Psoas muscle (tissue), 8 donors: ENCODE data around the gene ZNF264. TPM values are rescaled to one million over a fixed set of nuclear protein-coding genes. Genes with fewer than 3 reads are reported as not detected.

Experiments
- ATAC-seq, 4 donors: fragments of 200-7000 bp; cut with Tn5 transposase; one replicate each; pipeline ENCODE4 v1.9.1; 2020; ENCODE audit warnings: moderate library complexity in 3 of 4, mild to moderate bottlenecking in 2 of 4
- DNase-seq, 2 donors: peaks; one replicate each; pipeline ENCODE4 v3.0.0-alpha.2; 2020
- H3K27ac ChIP-seq: fragments of 200-600 bp; one replicate; pipeline ENCODE4 v1.8.0; 2022
- H3K27me3 ChIP-seq, 3 donors: fragments of 200-600 bp in 1 of 3; one replicate each; pipeline versions ENCODE4 v1.6.1 to v1.8.0; 2013 to 2022; ENCODE audit warnings: low read length in 2 of 3, mild to moderate bottlenecking in 2 of 3, moderate library complexity in 1 of 3; ENCODE audit not compliant: insufficient read depth in 3 of 3
- H3K36me3 ChIP-seq, 2 donors: fragments of 200-600 bp in 1 of 2; one replicate each; pipeline versions ENCODE4 v1.6.1 to v1.8.0; 2013 to 2022; ENCODE audit warnings: low read depth in 1 of 2, mild to moderate bottlenecking in 1 of 2, moderate library complexity in 1 of 2; ENCODE audit not compliant: insufficient read depth in 1 of 2
- H3K4me1 ChIP-seq: fragments of 200-600 bp; one replicate; pipeline ENCODE4 v1.8.0; 2022
- H3K4me3 ChIP-seq: fragments of 200-600 bp; one replicate; pipeline ENCODE4 v1.8.0; 2022; ENCODE audit warnings: mild to moderate bottlenecking
- H3K9me3 ChIP-seq: fragments of 200-600 bp; one replicate; pipeline ENCODE4 v1.8.0; 2022
- WGBS, 3 donors: extraction: QIAGEN DNeasy Blood & Tissue Kit; methylation state at CpG; one replicate each; pipeline versions ENCODE4 v1.1.6 to v1.1.7; 2013; 5-methylcytosine and 5-hydroxymethylcytosine counted together
- intact Hi-C, 2 donors: fragments of 100-400 bp; cut with DNase I; formaldehyde crosslinking; loops; one replicate each; pipeline versions ENCODE4 v1.11.0 to v1.14.2; 2022
- polyA plus RNA-seq, 3 donors: library from polyadenylated mRNA; stranded (reverse); fragments of 200-250 nt; gene quantifications; one replicate each; pipeline ENCODE4 v1.2.3, GENCODE V29; 2013
- total RNA-seq, 4 donors: library from RNA; stranded (reverse); fragmentation: NEBNext Ultra II Directional in 2 of 4; extraction: Animal tissue kit (Norgen Biotek cat#: 25700) in 2 of 4; gene quantifications; one replicate each; pipeline versions ENCODE4 v1.2.1 to v1.2.4, GENCODE V29; 2021 to 2023
- TF ChIP-seq, protein P1 (sequence below): fragments of 200-600 bp; IDR thresholded peaks from one replicate; pipeline ENCODE4 v1.8.0; 2022; ENCODE audit warnings: antibody characterized with exemption
- donor health status: healthy with polysubstance abuse.
- donor health status: DM: no; HTN: no; CAD: no; lungs with moderate emphysema.
- donor health status: Bipolar disorder and iron deficiency.
- donor health status: healthy.
- donor health status: DM: yes; HTN: yes; CAD: no.
- donor health status: DM: no; HTN: no; CAD: no.
- donor health status: DM: no; HTN: no; CAD: no.
- donor health status: DM: yes; HTN: yes; CAD: no.

Gene ZNF264
- total and polyA plus RNA-seq, 7 donors = 2.3 to 20.3 (median 14.6) TPM

DNA sequence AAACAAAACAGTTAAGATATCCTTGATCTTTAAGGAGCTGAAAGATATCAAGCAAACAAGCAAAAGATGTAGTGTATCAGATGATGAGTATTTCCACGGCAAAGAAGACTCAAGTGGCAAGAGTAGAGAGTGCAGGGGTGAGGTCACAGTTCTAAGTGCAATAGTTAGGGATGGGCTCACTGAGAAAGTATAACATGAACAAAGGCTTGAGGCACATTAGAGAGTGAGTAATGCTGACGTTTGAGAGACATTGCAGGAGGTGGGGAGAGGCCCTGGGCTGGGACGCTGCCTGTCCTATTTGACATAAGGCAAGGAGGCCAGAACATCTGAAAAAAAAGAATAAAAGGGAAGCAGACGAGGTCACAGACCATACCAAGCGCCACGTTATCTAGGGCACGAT lies 25.5 kb upstream of the ZNF264 start:
- no peaks in the 10 kb centered on the region for H3K4me1 ChIP-seq
- TF ChIP-seq, protein P1, sequence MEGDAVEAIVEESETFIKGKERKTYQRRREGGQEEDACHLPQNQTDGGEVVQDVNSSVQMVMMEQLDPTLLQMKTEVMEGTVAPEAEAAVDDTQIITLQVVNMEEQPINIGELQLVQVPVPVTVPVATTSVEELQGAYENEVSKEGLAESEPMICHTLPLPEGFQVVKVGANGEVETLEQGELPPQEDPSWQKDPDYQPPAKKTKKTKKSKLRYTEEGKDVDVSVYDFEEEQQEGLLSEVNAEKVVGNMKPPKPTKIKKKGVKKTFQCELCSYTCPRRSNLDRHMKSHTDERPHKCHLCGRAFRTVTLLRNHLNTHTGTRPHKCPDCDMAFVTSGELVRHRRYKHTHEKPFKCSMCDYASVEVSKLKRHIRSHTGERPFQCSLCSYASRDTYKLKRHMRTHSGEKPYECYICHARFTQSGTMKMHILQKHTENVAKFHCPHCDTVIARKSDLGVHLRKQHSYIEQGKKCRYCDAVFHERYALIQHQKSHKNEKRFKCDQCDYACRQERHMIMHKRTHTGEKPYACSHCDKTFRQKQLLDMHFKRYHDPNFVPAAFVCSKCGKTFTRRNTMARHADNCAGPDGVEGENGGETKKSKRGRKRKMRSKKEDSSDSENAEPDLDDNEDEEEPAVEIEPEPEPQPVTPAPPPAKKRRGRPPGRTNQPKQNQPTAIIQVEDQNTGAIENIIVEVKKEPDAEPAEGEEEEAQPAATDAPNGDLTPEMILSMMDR = no peak
- no peak for DNase-seq
- 67 to 74% (median 73%) methylated on average over 7 of the region's 7 CpGs for whole genome bisulfite sequencing, 3 donors
- peaks cover 7% of the 10 kb centered on the region for H3K9me3 ChIP-seq
- no peak overlapping the region for H3K4me3 ChIP-seq
- no peak overlapping the region for H3K27ac ChIP-seq
- no peaks in the 10 kb centered on the region for H3K36me3 ChIP-seq
- no peak for ATAC-seq
- intact Hi-C loops = no loop called here
- H3K27me3 ChIP-seq = no peaks in the 10 kb centered on the region

DNA sequence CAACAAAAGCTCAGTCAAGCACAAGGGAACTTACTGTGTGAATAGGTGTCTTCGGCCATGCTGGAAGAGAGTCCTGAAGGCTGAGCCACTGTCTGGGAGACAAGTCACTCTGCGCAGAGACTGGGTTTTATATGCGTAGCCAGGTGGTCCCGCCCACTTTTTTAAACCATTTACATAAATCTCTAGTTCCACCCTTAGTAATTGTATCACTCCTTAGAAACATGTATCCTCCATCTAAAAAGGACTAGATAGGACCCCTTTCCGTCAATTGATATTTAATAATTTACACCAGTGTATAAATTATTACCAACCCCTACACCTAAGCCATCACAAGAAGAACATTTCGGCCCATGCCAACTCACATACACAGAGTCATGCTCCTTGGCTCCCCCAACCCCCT lies 23.9 kb upstream of the ZNF264 start, which contains the start of gene DUXA:
TSS of gene DUXA (minus strand) at position 101 of the 400 bp plus-strand sequence. CDS start at position 59, 42 bp downstream.
- intact Hi-C loops = no loop called here
- Histone ChIP-seq H3K27ac (no peak within 1 kb of the TSS), H3K4me1 (no peaks in the 10 kb centered on the region), H3K27me3 (no peaks in the 10 kb centered on the region), H3K4me3 (no peak within 1 kb of the TSS), H3K36me3 (no peaks in the 10 kb centered on the region), H3K9me3 (peaks cover 7% of the 10 kb centered on the region)
- WGBS, 3 donors = 77 to 92% (median 83%) methylated on average over 6 of the region's 6 CpGs
- DNase-seq = no peak
- ATAC-seq = no peak
- TF ChIP-seq, protein P1 = no peak

DNA sequence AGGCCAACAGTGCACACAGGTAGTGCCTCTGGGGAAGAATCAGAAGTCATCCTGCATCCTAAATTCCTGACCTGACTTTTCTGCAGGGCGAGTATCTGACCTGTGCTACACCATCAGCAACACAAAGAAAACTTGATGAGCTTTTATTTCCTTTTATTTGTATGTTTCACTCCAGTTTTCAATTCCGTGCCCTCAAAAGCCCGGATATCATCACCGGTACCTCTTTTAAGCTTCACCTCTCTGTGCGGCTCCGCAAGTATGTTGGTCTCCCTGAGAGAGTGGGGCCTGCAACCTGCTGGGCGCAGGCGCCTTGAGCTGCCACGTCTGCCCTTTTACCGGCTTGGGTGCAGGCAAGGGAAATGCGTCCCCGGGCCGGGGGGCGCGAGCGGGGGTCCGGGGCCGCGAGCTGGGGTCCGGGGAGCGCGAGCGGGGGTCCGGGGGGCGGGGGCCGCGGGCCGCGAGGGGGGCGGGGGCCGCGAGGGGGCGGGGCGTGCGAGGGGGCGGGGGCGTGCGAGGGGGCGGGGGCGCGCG lies 19.7 kb upstream of the ZNF264 start:
- DNase-seq (peak in 1 of 2 donors; percentile 39), ATAC-seq (peak in 1 of 4 donors; percentile 62)
- H3K9me3 ChIP-seq = peaks cover 20% of the 10 kb centered on the region
- no peak overlapping the region for H3K27ac ChIP-seq
- intact Hi-C loops = no loop called here
- WGBS, 3 donors = 4 to 6% (median 5%) methylated on average over 16 to 24 of the region's 42 CpGs
- TF ChIP-seq, protein P1 = no peak
- H3K36me3 ChIP-seq = no peaks in the 10 kb centered on the region
- H3K4me1 ChIP-seq = no peaks in the 10 kb centered on the region
- H3K27me3 ChIP-seq = peaks cover 0 to 11% (median 2%) of the 10 kb centered on the region in 3 donors
- peak overlapping the region; percentile 46 for H3K4me3 ChIP-seq

DNA sequence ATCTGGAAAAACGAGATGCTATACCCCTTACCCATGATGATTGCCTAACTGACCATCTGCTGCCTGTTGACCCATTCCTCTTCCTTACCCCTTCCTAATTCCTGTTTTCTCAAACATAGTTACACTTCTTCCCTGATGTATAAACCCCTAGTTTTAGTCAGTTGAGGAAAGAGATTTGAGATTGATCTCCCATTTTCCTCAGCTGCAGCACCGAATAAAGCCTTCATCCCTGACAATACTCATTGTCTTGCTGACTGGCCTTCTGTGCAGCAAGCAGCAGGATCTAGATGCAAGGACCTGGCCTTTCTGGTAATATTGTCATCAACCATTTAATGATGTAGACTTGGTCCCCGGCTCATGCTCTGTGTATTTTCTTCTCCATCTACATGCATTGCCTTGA lies 999 bp upstream of the ZNF264 start:
- DNase-seq (no peak), ATAC-seq (no peak)
- Histone ChIP-seq H3K4me1 (peaks cover 10% of the 10 kb centered on the region), H3K9me3 (no peaks in the 10 kb centered on the region), H3K27me3 (no peaks in the 10 kb centered on the region), H3K27ac (no peak overlapping the region), H3K36me3 (peaks cover 13 to 21% of the 10 kb centered on the region in 2 donors), H3K4me3 (no peak overlapping the region)
- intact Hi-C loops = no loop called here
- TF ChIP-seq, protein P1 = no peak
- 86 to 89% (median 88%) methylated on average over 3 of the region's 3 CpGs for WGBS, 3 donors

DNA sequence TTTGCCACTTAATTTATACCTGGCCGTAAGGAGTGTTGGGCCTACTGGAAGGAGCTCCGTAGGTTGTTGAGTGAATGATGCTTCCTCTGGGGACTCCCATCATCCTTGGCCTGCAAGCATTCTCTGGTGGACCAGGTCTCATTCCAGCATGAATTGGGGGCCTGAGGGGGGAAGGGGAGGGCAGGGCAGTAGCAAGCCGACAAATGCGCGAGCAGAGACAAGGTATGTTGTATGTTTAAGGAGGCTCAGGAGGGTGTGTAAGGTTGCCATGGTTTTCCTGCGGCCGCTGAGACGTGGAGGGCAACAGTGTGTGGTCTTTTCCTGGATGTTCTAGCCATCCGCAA lies 749 bp downstream of the ZNF264 start:
- TF ChIP-seq, protein P1 = no peak
- no peak for DNase-seq
- Histone ChIP-seq H3K27me3 (no peaks in the 10 kb centered on the region), H3K4me3 (peak overlapping the region; percentile 91), H3K9me3 (no peaks in the 10 kb centered on the region), H3K27ac (peak overlapping the region; percentile 86), H3K36me3 (peaks cover 15 to 39% of the 10 kb centered on the region in 2 donors), H3K4me1 (peaks cover 10% of the 10 kb centered on the region)
- ATAC-seq = peak in 2 of 4 donors; percentile 3 to 13
- WGBS, 3 donors = 6 to 7% (median 6%) methylated on average over 9 of the region's 9 CpGs
- intact Hi-C loops = no loop called here
